Islet of Langerhans (tissue), 1 donor: ENCODE results near the gene GGA2.
"Not testable (repeated sequence)": the region's sequence is repeated elsewhere in the genome, so short reads cannot be mapped to it uniquely, and the experiment has no call there.

Experiments used
- FAIRE-seq: peaks from one replicate; lab custom pipeline; 2011; peaks lifted over from hg19 to GRCh38; lab: Jason Lieb, UNC

The GGA2 gene

GRCh38 chr16:23466162-23466885 lies 44.0 kb downstream of the GGA2 start:
- FAIRE-seq: no peak

DNA sequence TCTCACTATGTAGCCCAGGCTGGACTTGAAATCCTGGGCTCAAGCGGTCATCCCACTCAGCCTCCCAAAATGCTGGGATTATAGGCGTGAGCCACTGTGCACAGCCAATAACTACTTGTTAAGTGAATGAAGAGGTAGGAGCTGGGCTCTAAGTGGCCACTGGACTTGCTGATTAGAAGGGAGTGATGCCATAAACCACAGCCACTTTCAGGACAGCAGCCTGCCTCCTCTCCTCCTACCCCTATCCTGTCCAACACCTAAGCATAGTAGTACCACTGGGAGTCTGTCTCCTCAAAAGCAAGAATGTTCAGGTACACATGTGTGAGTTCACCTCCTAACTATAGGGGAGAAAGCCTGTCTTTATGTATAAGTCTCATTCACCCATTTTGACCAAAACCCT lies 45.1 kb downstream of the GGA2 start:
- FAIRE-seq: no peak

GRCh38 chr16:23464196-23464595 lies 46.1 kb downstream of the GGA2 start:
- FAIRE-seq: no peak

DNA sequence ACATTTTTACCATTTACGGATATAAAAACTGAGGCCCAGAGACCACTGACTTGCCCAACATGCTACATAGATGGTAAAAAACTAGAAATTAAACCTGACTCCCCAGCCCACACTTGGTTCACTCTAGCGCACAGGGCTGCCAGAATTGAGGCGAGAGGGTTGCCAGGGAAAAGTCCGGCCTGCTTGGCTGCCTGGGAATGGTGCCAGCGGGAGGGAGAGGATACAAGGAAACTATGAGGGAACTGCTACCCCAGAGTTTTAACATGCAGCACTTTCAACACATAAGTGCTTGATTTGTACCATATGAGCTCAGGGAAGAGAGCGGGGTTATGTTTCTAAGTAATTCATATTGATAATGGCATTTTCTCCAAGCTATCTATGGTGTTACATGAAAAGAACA lies 47.3 kb downstream of the GGA2 start:
- FAIRE-seq: not testable (repeated sequence)

DNA sequence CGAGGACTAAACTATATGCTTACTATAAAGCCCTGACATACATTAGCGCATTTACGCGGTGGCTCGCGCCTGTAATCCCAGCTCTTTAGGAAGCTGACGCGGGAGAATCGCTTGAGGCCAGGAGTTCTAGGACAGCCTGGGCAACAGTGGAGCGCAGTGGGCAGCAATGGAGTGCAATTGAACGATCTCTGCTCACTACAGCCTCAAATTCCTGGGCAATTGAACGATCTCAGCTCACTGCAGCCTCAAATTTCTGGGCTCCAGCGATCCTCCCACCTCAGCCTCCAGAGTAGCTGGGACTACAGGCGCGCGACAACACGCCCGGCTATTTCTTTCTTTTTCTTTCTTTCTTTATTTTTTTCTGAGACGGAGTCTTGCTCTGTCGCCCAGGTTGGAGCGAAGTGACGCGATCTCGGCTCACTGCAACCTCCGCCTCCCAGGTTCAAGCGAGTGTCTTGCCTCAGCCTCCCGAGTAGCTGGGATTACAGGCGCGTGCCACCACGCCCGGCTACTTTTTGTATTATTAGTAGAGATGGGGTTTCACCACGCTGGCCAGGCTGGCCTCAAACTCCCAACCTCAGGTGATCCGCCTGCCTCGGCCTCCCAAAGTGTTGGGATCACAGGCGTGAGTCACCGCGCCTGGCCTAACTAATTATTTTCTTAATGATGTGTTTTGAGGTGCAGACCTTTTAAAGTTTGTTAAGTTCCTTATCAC lies 56.8 kb downstream of the GGA2 start:
- no peak for FAIRE-seq

- FAIRE-seq: no peak
Observed at GRCh38 chr16:23452572-23453337, 57.5 kb downstream of the GGA2 start, which contains the start of gene COG7. Gene COG7, minus strand, starts transcription at chr16:23453189. Its CDS starts 195 bp downstream, at chr16:23452994.

DNA sequence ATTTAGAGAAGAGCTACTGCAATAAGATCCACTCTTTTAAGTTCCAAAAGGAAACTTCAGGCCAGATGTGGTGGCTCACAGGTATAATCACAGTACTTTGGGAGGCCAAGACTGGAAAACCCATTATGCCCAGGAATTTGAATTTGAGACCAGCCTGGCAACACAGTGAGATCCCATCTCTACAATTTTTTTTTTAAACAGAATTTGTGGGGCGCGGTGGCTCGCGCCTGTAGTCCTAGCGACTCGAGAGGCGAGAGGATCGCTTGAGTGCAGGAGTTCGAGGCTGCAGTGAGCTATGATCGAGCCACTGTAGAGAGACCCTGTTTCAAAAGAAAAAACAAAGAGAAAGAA lies 58.1 kb downstream of the GGA2 start:
- FAIRE-seq: no peak

DNA sequence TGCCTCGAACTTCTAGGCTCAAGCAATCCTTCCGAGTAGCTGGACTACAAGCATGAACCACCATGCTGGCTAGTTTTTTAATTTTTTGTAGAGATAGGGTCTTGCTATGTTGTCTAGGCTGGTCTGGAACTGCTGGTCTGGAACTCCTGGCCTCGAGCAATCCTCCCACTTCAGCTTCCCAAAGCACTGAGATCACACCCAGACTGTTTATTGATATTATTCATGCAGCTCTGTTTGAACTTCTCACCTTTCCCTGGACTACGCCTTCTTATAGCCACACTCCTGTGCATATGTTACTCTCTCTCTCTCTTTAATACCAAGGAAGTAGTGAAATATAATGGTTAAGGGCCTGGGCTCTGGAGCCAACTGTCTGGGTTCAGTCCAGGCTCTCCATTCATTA lies 61.9 kb downstream of the GGA2 start:
- FAIRE-seq: no peak

- FAIRE-seq: not testable (repeated sequence)
Observed at GRCh38 chr16:23437542-23437941, 72.8 kb downstream of the GGA2 start.

- no peak for FAIRE-seq
Observed at GRCh38 chr16:23436951-23437350, 73.3 kb downstream of the GGA2 start.

DNA sequence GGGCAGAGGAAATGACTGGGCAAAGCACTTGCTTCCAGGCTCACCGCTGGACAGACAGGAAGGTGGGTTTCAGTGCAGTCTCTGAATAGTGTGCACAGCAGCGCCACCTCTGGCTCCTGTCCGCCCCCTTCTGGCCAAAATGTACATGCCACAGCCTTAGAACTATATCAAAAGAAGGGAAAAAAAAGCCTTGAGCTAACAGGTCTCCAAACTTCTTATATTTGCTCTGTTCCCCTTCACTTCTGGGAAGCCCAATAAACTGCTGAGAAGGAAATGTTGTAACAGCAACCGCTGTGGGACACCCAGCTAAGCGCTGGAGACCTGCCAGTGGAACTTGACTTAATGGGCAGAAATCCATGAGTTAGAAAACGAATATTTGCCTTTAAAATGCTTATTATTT lies 74.8 kb downstream of the GGA2 start:
- no peak for FAIRE-seq

GRCh38 chr16:23434380-23434779 lies 75.9 kb downstream of the GGA2 start:
- FAIRE-seq: peak; percentile 76

- no peak for FAIRE-seq
Observed at GRCh38 chr16:23433261-23433920, 76.9 kb downstream of the GGA2 start.

DNA sequence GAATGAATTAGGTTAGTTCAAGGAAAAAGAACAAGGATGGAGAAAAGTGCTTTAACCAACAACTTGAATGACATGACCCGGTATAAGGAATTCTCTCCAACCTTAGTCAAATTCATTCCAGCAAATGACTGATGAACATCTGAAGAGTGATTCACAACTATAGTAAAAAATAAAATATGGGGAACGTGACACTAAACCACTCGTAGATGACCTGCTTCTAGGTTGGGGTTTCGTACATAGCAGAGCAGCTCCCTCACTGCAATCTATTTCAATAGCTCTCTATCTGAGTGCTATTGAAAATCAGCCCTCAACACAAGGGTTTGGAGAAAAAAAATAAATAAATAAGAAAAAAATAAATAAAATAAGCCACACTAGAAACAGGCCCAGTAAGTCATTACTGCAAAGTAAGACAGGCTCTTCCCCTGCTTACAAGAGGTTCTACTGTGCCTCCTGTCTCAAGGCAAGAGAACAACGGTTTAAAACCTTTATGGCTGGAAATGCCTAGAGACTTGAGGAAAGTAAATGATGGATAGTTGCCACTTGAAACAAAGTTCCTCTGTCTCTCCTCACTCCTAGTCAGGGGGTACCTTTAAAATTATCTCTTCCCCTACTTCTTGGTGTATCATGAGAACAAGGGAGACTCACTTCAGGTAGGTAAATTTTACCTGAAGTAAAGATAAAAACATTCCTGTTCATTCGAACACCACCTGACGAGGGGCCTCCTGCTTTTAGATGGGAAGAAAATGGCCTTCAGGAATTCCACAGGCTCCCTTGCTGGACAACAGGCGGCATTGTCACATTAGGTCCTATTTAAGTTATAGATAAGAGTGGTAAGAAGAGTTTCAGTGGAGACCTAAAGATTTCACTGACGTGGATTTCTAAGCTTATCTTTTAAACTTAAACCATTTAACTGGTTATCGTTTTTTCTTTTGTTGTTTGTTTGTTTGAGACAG lies 77.8 kb downstream of the GGA2 start:
- FAIRE-seq: no peak

DNA sequence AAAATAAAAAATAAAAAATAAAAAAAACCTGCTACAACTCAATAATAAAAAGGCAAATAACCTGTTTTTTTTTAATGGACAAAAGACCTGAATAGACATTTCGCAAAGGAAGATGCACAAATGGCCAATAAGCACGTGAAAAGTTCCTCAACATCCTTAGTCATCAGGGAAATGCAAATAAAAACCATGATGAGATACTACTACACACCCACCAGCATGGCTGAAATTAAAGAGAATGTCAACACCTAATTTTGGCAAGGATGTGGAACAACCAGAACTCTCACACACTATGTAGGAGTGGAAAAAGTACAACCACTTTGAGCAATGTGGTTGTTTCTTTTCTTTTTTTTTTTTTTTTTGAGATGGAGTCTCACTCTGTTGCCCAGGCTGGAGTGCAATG lies 81.9 kb downstream of the GGA2 start:
- no peak for FAIRE-seq

DNA sequence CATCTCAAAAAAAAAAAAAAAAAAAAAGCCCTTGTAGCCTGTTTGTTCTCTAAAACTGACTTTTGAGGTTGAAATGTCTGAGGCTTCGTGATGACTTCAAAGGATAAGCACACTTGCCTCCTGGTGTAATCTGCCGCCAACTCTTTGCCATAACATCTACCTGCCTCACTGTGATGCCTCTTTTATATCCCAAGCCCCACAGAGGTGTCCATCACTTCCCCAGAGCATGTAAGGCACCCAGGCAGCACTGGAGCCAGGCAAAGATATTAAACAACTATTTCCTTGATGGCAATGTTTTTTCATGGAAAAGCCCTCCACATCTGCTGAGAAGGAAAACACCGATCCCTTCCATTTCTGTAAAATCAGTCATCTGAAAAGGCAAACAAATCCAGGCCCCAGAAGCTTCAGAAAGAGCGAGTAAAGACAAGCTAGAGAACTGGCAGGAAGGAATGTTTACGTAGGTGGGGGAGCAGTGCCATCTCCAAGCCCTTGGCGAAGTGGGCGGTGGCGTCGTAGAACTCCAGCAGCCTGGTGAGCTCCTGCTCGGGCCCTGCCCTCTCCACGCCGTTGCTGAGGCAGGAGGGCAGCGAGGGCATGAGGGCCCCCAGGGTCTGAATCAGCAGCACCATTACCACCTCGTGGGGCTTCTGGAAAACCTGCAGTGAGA lies 85.9 kb downstream of the GGA2 start:
- no peak for FAIRE-seq

DNA sequence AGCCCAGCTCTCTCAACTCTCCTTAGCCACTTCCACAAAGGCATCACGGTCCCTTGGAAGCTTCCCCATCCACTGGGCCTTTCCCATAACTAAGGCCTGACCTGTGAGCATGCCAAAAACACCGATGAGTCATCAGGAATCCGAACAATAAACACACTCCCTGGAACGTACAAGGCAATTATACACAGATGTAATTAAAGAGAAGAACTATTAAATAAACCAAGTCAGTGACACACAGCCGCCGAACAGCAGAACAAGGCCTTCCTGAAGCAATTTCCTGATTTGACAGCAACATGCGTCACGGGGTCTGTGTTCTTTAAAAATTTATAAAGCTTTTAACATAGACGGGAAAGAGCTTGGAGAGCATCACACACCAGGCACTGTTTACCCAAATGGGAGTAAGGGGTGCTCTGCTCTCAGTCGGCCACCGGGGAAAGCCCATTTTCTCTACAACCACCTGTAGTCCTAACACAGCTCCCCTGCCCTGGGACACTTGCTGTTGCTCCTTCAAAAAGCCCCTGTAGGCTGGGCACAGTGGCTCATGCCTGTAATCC lies 86.7 kb downstream of the GGA2 start:
- FAIRE-seq: no peak

- FAIRE-seq: no peak
Observed at GRCh38 chr16:23420011-23420410, 90.3 kb downstream of the GGA2 start.

GRCh38 chr16:23416816-23417215 lies 93.5 kb downstream of the GGA2 start:
- no peak for FAIRE-seq

DNA sequence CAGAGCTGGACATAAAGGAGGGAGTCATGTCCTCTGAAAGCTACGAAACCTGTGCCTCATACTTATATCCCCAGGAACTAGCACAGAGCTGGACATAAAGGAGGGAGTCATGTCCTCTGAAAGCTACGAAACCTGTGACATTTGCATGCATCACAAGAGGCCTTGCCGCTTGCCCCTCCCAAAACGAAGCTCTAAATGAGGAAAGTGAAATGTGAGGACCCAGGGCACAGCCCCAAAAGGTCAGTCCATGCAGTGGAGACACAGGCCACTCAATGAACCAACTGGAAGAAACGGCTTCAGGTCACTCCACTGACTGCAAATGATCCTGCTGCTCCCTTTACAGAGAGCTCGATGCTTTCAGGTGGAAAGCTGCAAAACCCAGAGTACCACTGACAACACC lies 95.6 kb downstream of the GGA2 start:
- FAIRE-seq: no peak
